ENCODE measurements around the gene CISH. TPM values are rescaled to one million over a fixed set of nuclear protein-coding genes. Genes with fewer than 3 reads are reported as not detected.
A peak's percentile ranks its signal among the peaks of the same experiment; 100 is the strongest.

The CISH gene
- total and polyA plus RNA-seq, 4 donors, result 4.7 to 32.5 (median 24.3) TPM

DNA sequence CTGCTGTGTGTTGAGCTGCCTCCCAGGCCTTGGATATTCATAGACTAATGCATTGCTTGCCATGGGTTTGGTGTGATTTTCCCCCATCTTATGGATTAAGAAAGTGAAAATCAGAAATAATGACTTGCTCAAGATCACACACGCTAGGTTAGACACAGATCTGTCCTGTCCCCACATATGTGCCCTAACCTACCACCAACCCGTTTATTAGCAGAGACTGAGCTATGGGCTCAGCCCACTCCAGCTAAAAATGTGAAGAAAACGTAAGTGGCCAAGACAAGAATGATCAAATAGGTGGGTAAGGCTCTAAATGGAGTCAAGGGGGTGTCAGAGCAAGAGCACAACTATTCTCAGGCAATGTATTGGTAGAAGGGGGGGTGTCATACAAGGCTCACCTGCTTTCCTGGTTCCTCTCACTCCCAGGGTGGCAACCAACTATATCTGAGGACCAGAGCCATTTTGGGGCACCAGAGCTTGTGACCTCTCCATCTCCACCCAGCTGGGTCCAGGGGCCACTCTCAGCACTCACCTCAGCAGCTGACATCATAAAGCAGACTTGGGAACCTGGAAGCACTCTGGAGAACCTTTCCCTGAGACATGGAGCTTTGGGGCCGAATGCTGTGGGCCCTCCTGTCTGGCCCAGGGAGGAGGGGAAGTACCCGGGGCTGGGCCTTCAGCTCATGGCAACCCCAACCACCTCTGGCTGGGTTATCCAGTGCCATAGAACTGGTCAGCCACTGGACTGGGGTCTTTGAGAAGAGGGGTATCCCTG is 40.9 kb downstream of the CISH start:
- H3K9me3 ChIP-seq (ENCODE audit: control insufficient read depth in 4 of 4, low read length in 3 of 4), result no peaks in the 10 kb centered on the region
- H3K36me3 ChIP-seq (ENCODE audit: control insufficient read depth in 4 of 4, insufficient read depth in 3 of 4, low read depth in 1 of 4, low read length in 3 of 4), result no peaks in the 10 kb centered on the region
- peak overlapping the region in 1 of 2 donors; percentile 51 for H3K9ac ChIP-seq (ENCODE audit: low read depth in 1 of 2, low read length in 2 of 2)
- no peaks in the 10 kb centered on the region for H3K27me3 ChIP-seq (ENCODE audit: control insufficient read depth in 4 of 4, insufficient read depth in 4 of 4, low read length in 3 of 4)
- 85% methylated on average over 5 of the region's 5 CpGs for WGBS
- TF ChIP-seq, protein P1, sequence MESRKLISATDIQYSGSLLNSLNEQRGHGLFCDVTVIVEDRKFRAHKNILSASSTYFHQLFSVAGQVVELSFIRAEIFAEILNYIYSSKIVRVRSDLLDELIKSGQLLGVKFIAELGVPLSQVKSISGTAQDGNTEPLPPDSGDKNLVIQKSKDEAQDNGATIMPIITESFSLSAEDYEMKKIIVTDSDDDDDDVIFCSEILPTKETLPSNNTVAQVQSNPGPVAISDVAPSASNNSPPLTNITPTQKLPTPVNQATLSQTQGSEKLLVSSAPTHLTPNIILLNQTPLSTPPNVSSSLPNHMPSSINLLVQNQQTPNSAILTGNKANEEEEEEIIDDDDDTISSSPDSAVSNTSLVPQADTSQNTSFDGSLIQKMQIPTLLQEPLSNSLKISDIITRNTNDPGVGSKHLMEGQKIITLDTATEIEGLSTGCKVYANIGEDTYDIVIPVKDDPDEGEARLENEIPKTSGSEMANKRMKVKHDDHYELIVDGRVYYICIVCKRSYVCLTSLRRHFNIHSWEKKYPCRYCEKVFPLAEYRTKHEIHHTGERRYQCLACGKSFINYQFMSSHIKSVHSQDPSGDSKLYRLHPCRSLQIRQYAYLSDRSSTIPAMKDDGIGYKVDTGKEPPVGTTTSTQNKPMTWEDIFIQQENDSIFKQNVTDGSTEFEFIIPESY (IDR thresholded peaks at IDR 0.05), result no peak
- TF ChIP-seq GABPA (IDR thresholded peaks at IDR 0.05 in 1 of 2, conservative IDR thresholded peaks at IDR 0.05 in 1 of 2) (no peak), FOXA1 (IDR thresholded peaks at IDR 0.05) (no peak), JUND (IDR thresholded peaks at IDR 0.05) (no peak), TAF1 (conservative IDR thresholded peaks at IDR 0.05) (no peak), NR2F2 (IDR thresholded peaks at IDR 0.05) (no peak), RAD21 (IDR thresholded peaks at IDR 0.05) (no peak), FOXA2 (IDR thresholded peaks at IDR 0.05) (no peak), EGR1 (IDR thresholded peaks at IDR 0.05; ENCODE audit: low read depth in 2 of 2) (no peak), SP1 (IDR thresholded peaks at IDR 0.05) (no peak), HNF4A (conservative IDR thresholded peaks at IDR 0.05) (no peak), HNF4G (IDR thresholded peaks at IDR 0.05) (no peak), RXRA (IDR thresholded peaks at IDR 0.05) (no peak), YY1 (IDR thresholded peaks at IDR 0.05) (no peak)
- TF ChIP-seq, protein P2, sequence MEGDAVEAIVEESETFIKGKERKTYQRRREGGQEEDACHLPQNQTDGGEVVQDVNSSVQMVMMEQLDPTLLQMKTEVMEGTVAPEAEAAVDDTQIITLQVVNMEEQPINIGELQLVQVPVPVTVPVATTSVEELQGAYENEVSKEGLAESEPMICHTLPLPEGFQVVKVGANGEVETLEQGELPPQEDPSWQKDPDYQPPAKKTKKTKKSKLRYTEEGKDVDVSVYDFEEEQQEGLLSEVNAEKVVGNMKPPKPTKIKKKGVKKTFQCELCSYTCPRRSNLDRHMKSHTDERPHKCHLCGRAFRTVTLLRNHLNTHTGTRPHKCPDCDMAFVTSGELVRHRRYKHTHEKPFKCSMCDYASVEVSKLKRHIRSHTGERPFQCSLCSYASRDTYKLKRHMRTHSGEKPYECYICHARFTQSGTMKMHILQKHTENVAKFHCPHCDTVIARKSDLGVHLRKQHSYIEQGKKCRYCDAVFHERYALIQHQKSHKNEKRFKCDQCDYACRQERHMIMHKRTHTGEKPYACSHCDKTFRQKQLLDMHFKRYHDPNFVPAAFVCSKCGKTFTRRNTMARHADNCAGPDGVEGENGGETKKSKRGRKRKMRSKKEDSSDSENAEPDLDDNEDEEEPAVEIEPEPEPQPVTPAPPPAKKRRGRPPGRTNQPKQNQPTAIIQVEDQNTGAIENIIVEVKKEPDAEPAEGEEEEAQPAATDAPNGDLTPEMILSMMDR (IDR thresholded peaks at IDR 0.05; ENCODE audit: low read depth, low read length, missing input control), result no peak
- TF ChIP-seq, protein P3, sequence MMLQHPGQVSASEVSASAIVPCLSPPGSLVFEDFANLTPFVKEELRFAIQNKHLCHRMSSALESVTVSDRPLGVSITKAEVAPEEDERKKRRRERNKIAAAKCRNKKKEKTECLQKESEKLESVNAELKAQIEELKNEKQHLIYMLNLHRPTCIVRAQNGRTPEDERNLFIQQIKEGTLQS (IDR thresholded peaks at IDR 0.05), result no peak
- TF ChIP-seq, protein P4, sequence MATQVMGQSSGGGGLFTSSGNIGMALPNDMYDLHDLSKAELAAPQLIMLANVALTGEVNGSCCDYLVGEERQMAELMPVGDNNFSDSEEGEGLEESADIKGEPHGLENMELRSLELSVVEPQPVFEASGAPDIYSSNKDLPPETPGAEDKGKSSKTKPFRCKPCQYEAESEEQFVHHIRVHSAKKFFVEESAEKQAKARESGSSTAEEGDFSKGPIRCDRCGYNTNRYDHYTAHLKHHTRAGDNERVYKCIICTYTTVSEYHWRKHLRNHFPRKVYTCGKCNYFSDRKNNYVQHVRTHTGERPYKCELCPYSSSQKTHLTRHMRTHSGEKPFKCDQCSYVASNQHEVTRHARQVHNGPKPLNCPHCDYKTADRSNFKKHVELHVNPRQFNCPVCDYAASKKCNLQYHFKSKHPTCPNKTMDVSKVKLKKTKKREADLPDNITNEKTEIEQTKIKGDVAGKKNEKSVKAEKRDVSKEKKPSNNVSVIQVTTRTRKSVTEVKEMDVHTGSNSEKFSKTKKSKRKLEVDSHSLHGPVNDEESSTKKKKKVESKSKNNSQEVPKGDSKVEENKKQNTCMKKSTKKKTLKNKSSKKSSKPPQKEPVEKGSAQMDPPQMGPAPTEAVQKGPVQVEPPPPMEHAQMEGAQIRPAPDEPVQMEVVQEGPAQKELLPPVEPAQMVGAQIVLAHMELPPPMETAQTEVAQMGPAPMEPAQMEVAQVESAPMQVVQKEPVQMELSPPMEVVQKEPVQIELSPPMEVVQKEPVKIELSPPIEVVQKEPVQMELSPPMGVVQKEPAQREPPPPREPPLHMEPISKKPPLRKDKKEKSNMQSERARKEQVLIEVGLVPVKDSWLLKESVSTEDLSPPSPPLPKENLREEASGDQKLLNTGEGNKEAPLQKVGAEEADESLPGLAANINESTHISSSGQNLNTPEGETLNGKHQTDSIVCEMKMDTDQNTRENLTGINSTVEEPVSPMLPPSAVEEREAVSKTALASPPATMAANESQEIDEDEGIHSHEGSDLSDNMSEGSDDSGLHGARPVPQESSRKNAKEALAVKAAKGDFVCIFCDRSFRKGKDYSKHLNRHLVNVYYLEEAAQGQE (IDR thresholded peaks at IDR 0.05), result no peak
- TF ChIP-seq, protein P5, sequence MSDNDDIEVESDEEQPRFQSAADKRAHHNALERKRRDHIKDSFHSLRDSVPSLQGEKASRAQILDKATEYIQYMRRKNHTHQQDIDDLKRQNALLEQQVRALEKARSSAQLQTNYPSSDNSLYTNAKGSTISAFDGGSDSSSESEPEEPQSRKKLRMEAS (IDR thresholded peaks at IDR 0.05), result no peak
- no peak for DNase-seq (ENCODE audit: low spot score)
- peaks cover 12 to 64% (median 52%) of the 10 kb centered on the region in 4 donors for H3K4me1 ChIP-seq (ENCODE audit: control insufficient read depth in 4 of 4, insufficient read depth in 4 of 4, low read length in 3 of 4)
- peak overlapping the region in 1 of 3 donors; percentile 86 for H3K4me3 ChIP-seq (ENCODE audit: low read depth in 1 of 3, low read length in 3 of 3)
- no peak overlapping the region for H3K27ac ChIP-seq (ENCODE audit: low read depth in 1 of 2, low read length in 2 of 2)

All from liver (tissue), 9 donors.